Stomach smooth muscle (tissue), 2 donors: Measurements from ENCODE around the gene FKBP8.

Experiments used
- H3K27ac ChIP-seq: one replicate; pipeline ENCODE4 v1.7.0; 2013; ENCODE audit warnings: mild to moderate bottlenecking, low read length, inconsistent platforms
- H3K27me3 ChIP-seq, 2 donors: one replicate each; pipeline ENCODE4 v1.7.0; 2013; ENCODE audit warnings: low read length in 2 of 2; ENCODE audit not compliant: insufficient read depth in 2 of 2, control insufficient read depth in 1 of 2
- H3K36me3 ChIP-seq, 2 donors: one replicate each; pipeline ENCODE4 v1.7.0; 2013; ENCODE audit warnings: low read length in 2 of 2; ENCODE audit not compliant: control insufficient read depth in 2 of 2, insufficient read depth in 2 of 2
- H3K4me1 ChIP-seq: one replicate; pipeline ENCODE4 v1.7.0; 2013; ENCODE audit warnings: low read length; ENCODE audit not compliant: control insufficient read depth, insufficient read depth
- H3K4me3 ChIP-seq, 2 donors: one replicate each; pipeline ENCODE4 v1.7.0; 2013; ENCODE audit warnings: low read length in 2 of 2
- H3K9ac ChIP-seq, 2 donors: one replicate each; pipeline ENCODE4 v1.7.0; 2013; ENCODE audit warnings: low read length in 2 of 2, mild to moderate bottlenecking in 1 of 2
- H3K9me3 ChIP-seq, 2 donors: one replicate each; pipeline ENCODE4 v1.7.0; 2013; ENCODE audit warnings: low read length in 2 of 2; ENCODE audit not compliant: control insufficient read depth in 2 of 2
- donor health status: healthy.
- donor health status: Pancreatic carcinoma.

The FKBP8 gene

GRCh38 chr19:18489627-18490184 is 53.7 kb downstream of the FKBP8 start:
- Histone ChIP-seq H3K4me3 (no peak overlapping the region), H3K4me1 (peaks cover 57% of the 10 kb centered on the region), H3K27ac (no peak overlapping the region), H3K27me3 (no peaks in the 10 kb centered on the region), H3K36me3 (no peaks in the 10 kb centered on the region), H3K9ac (no peak overlapping the region), H3K9me3 (no peaks in the 10 kb centered on the region)

GRCh38 chr19:18488838-18489626 is 54.3 kb downstream of the FKBP8 start:
- Histone ChIP-seq H3K9ac (peak overlapping the region in 1 of 2 donors; percentile 21), H3K27ac (no peak overlapping the region), H3K36me3 (no peaks in the 10 kb centered on the region), H3K4me1 (peaks cover 58% of the 10 kb centered on the region), H3K27me3 (no peaks in the 10 kb centered on the region), H3K4me3 (peak overlapping the region in 1 of 2 donors; percentile 8), H3K9me3 (no peaks in the 10 kb centered on the region)

- Histone ChIP-seq H3K9me3 (no peaks in the 10 kb centered on the region), H3K4me1 (peaks cover 61% of the 10 kb centered on the region), H3K4me3 (peak overlapping the region in 1 of 2 donors; percentile 8), H3K36me3 (no peaks in the 10 kb centered on the region), H3K9ac (peak overlapping the region in 1 of 2 donors; percentile 21), H3K27ac (no peak overlapping the region), H3K27me3 (no peaks in the 10 kb centered on the region)
Measured at GRCh38 chr19:18488403-18488723, 55.0 kb downstream of the FKBP8 start.

- Histone ChIP-seq H3K27ac (no peak overlapping the region), H3K9ac (no peak overlapping the region), H3K9me3 (no peaks in the 10 kb centered on the region), H3K36me3 (no peaks in the 10 kb centered on the region), H3K4me1 (peaks cover 62% of the 10 kb centered on the region), H3K27me3 (no peaks in the 10 kb centered on the region), H3K4me3 (peak overlapping the region in 1 of 2 donors; percentile 8)
Measured at GRCh38 chr19:18487576-18488402, 55.6 kb downstream of the FKBP8 start.

GRCh38 chr19:18486746-18487145 is 56.6 kb downstream of the FKBP8 start:
- Histone ChIP-seq H3K4me1 (peaks cover 55% of the 10 kb centered on the region), H3K4me3 (no peak overlapping the region), H3K9ac (no peak overlapping the region), H3K27ac (no peak overlapping the region), H3K9me3 (no peaks in the 10 kb centered on the region), H3K36me3 (no peaks in the 10 kb centered on the region), H3K27me3 (no peaks in the 10 kb centered on the region)

GRCh38 chr19:18484992-18485391 is 58.4 kb downstream of the FKBP8 start:
- no peaks in the 10 kb centered on the region for H3K36me3 ChIP-seq
- no peaks in the 10 kb centered on the region for H3K27me3 ChIP-seq
- H3K4me3 ChIP-seq = no peak overlapping the region
- H3K9ac ChIP-seq = no peak overlapping the region
- H3K27ac ChIP-seq = no peak overlapping the region
- H3K4me1 ChIP-seq = peaks cover 64% of the 10 kb centered on the region
- no peaks in the 10 kb centered on the region for H3K9me3 ChIP-seq

- Histone ChIP-seq H3K27me3 (no peaks in the 10 kb centered on the region), H3K4me3 (no peak overlapping the region), H3K27ac (no peak overlapping the region), H3K9ac (no peak overlapping the region), H3K9me3 (no peaks in the 10 kb centered on the region), H3K36me3 (no peaks in the 10 kb centered on the region), H3K4me1 (peaks cover 63% of the 10 kb centered on the region)
Measured at GRCh38 chr19:18483119-18483890, 60.1 kb downstream of the FKBP8 start.
